Cerebellar cortex (tissue), 1 donor: ENCODE results near the gene ATP12A.

Experiments
- DNase-seq: peaks from one replicate; pipeline ENCODE4 v3.0.0-alpha.2; 2015; ENCODE audit warnings: low spot score

Gene ATP12A

GRCh38 chr13:24688111-24688510 lies 7.9 kb downstream of the ATP12A start:
- DNase-seq: no peak

GRCh38 chr13:24688950-24689349 lies 8.7 kb downstream of the ATP12A start:
- DNase-seq: no peak

GRCh38 chr13:24691381-24691780 lies 11.2 kb downstream of the ATP12A start:
- DNase-seq: no peak

- no peak for DNase-seq
Observed at GRCh38 chr13:24692561-24692960, 12.4 kb downstream of the ATP12A start.

- DNase-seq: peak; percentile 63
Observed at GRCh38 chr13:24693862-24694471, 13.8 kb downstream of the ATP12A start.

- DNase-seq: no peak
Observed at GRCh38 chr13:24694907-24695306, 14.7 kb downstream of the ATP12A start.

- no peak for DNase-seq
Observed at GRCh38 chr13:24698686-24699085, 18.5 kb downstream of the ATP12A start.

GRCh38 chr13:24699541-24699940 lies 19.3 kb downstream of the ATP12A start:
- DNase-seq: no peak

GRCh38 chr13:24700539-24700938 lies 20.3 kb downstream of the ATP12A start:
- no peak for DNase-seq

GRCh38 chr13:24706886-24707585 lies 26.8 kb downstream of the ATP12A start:
- DNase-seq: no peak

GRCh38 chr13:24709186-24709913 lies 29.1 kb downstream of the ATP12A start:
- no peak for DNase-seq

GRCh38 chr13:24713022-24713421 lies 32.8 kb downstream of the ATP12A start:
- DNase-seq: peak; percentile 10

- no peak for DNase-seq
Observed at GRCh38 chr13:24716011-24716410, 35.8 kb downstream of the ATP12A start.

- no peak for DNase-seq
Observed at GRCh38 chr13:24716446-24716845, 36.2 kb downstream of the ATP12A start.

- no peak for DNase-seq
Observed at GRCh38 chr13:24717217-24717616, 37.0 kb downstream of the ATP12A start.

GRCh38 chr13:24718192-24718965 lies 38.2 kb downstream of the ATP12A start:
- no peak for DNase-seq

- no peak for DNase-seq
Observed at GRCh38 chr13:24719139-24719538, 38.9 kb downstream of the ATP12A start.

GRCh38 chr13:24723206-24723605 lies 43.0 kb downstream of the ATP12A start:
- no peak for DNase-seq

- DNase-seq: no peak
Observed at GRCh38 chr13:24724714-24725113, 44.5 kb downstream of the ATP12A start.

GRCh38 chr13:24725379-24725778 lies 45.2 kb downstream of the ATP12A start:
- no peak for DNase-seq

- DNase-seq: peak; percentile 57
Observed at GRCh38 chr13:24727731-24728601, 47.8 kb downstream of the ATP12A start.
